Vagina (tissue), 2 donors: ENCODE data around the gene PCSK5.

ENCODE experiments used
- POLR2A ChIP-seq, 2 donors: fragments of 450-650 bp; IDR thresholded peaks; one replicate each; pipeline ENCODE4 v1.6.1; 2017; ENCODE audit warnings: antibody characterized with exemption in 2 of 2, mild to moderate bottlenecking in 2 of 2, moderate library complexity in 2 of 2
- POLR2AphosphoS5 ChIP-seq, 2 donors: sonication (generic); formaldehyde crosslinking; IDR thresholded peaks; one replicate each; pipeline ENCODE4 v1.9.0; 2017; ENCODE audit warnings: antibody characterized with exemption in 2 of 2, mild to moderate bottlenecking in 2 of 2, low read depth in 1 of 2; ENCODE audit not compliant: insufficient read depth in 1 of 2
- TF ChIP-seq, protein P1 (sequence below), 3 experiments: fragments of 450-650 bp in 2 of 3; fragments of 200-600 bp in 1 of 3; sonication (generic) in 1 of 3; IDR thresholded peaks; one replicate each; pipeline ENCODE4 v1.5.1; 2017 to 2019; ENCODE audit warnings: antibody characterized with exemption in 3 of 3, mild to moderate bottlenecking in 2 of 3, moderate library complexity in 2 of 3

DNA sequence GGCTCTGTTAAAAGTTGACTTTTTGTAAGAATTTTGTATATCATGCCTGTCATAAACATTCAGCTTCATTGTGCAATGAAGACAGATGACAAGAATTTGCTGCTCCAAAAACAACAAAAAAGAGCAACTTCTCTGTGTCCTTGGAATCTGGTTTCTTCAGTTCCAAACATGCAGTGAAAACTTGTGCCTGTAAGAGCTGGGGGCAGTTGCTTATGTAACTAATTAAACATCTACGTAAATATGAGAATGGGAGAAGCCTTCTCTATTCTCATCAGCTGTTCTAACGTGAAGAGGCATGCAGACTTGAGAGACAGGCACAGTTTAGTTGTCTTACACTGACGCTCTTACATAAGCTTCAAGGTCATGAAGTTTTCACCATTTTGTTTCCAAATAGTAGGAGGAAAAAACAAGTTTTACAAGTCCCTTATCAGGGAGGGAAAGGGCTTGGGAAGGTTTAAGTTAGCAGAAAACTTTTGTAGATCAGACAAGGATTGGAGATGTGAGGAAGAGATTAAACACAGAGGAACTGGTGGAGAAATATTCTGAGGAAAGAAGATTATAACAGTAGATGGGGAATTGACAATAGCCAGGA lies 333.4 kb downstream of the PCSK5 start:
- TF ChIP-seq, protein P1, sequence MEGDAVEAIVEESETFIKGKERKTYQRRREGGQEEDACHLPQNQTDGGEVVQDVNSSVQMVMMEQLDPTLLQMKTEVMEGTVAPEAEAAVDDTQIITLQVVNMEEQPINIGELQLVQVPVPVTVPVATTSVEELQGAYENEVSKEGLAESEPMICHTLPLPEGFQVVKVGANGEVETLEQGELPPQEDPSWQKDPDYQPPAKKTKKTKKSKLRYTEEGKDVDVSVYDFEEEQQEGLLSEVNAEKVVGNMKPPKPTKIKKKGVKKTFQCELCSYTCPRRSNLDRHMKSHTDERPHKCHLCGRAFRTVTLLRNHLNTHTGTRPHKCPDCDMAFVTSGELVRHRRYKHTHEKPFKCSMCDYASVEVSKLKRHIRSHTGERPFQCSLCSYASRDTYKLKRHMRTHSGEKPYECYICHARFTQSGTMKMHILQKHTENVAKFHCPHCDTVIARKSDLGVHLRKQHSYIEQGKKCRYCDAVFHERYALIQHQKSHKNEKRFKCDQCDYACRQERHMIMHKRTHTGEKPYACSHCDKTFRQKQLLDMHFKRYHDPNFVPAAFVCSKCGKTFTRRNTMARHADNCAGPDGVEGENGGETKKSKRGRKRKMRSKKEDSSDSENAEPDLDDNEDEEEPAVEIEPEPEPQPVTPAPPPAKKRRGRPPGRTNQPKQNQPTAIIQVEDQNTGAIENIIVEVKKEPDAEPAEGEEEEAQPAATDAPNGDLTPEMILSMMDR (IDR thresholded peaks at IDR 0.05), result no peak
- TF ChIP-seq POLR2AphosphoS5 (IDR thresholded peaks at IDR 0.05; ENCODE audit: insufficient read depth in 1 of 2, low read depth in 1 of 2), result no peak
- TF ChIP-seq POLR2A (IDR thresholded peaks at IDR 0.05), result no peak
